GM23338 (cell line): ENCODE data around the gene TRIM31. TPM values are rescaled to one million over a fixed set of nuclear protein-coding genes. Genes with fewer than 3 reads are reported as not detected.

Experiments
- ATAC-seq: fragments of 200-7000 bp; cut with Tn5 transposase; 3 replicates; pipeline ENCODE4 v1.9.1; 2020
- DNase-seq: peaks from one replicate; pipeline ENCODE4 v3.0.0-alpha.2; 2015; ENCODE audit warnings: low spot score
- H2AFZ ChIP-seq: fragments of 200-600 bp; sonication (generic); 2 replicates; pipeline ENCODE4 v1.8.0; 2016; ENCODE audit warnings: antibody characterized with exemption, mild to moderate bottlenecking, moderate library complexity
- H3F3A ChIP-seq: fragments of 200-600 bp; sonication (generic); replicated peaks from 2 replicates; pipeline ENCODE4 v1.8.0; 2017; ENCODE audit warnings: antibody characterized with exemption, mixed run types, low read depth
- H3K27ac ChIP-seq: fragments of 200-600 bp; sonication (generic); 2 replicates; pipeline ENCODE4 v1.6.1; 2016; ENCODE audit warnings: low read depth
- H3K27me3 ChIP-seq: fragments of 200-600 bp; sonication (generic); 2 replicates; pipeline ENCODE4 v1.8.0; 2016; ENCODE audit warnings: mild to moderate bottlenecking, mixed run types, moderate library complexity; ENCODE audit not compliant: insufficient read depth
- H3K36me3 ChIP-seq: fragments of 200-600 bp; sonication (generic); 2 replicates; pipeline ENCODE4 v1.8.0; 2016; ENCODE audit warnings: mild to moderate bottlenecking; ENCODE audit not compliant: insufficient read depth
- H3K4me1 ChIP-seq: fragments of 200-600 bp; sonication (generic); 2 replicates; pipeline ENCODE4 v1.8.0; 2016; ENCODE audit warnings: mild to moderate bottlenecking, moderate library complexity; ENCODE audit not compliant: insufficient read depth
- H3K4me2 ChIP-seq: fragments of 200-600 bp; sonication (generic); 2 replicates; pipeline ENCODE4 v1.7.1; 2017; ENCODE audit warnings: mixed run types
- H3K4me3 ChIP-seq: fragments of 200-600 bp; sonication (generic); 2 replicates; pipeline ENCODE4 v1.6.1; 2016; ENCODE audit warnings: mixed run types
- H3K79me2 ChIP-seq: fragments of 200-600 bp; sonication (generic); replicated peaks from 2 replicates; pipeline ENCODE4 v1.8.0; 2017; ENCODE audit warnings: mild to moderate bottlenecking; ENCODE audit not compliant: insufficient read depth
- H3K9me2 ChIP-seq: fragments of 200-600 bp; sonication (generic); 2 replicates; pipeline ENCODE4 v1.8.0; 2017; ENCODE audit not compliant: insufficient read depth
- H4K20me1 ChIP-seq: fragments of 200-600 bp; sonication (generic); replicated peaks from 2 replicates; pipeline ENCODE4 v1.8.0; 2017; ENCODE audit warnings: mild to moderate bottlenecking; ENCODE audit not compliant: insufficient read depth
- H3K27ac Mint-ChIP-seq: 2 replicates; pipeline ENCODE4 v1.8.0; 2020; ENCODE audit warnings: inconsistent platforms, mild to moderate bottlenecking, moderate library complexity, mixed read lengths
- H3K27me3 Mint-ChIP-seq: 3 replicates; pipeline ENCODE4 v1.8.0; 2022; ENCODE audit warnings: low read depth, mild to moderate bottlenecking, moderate library complexity, mixed read lengths, inconsistent platforms; ENCODE audit not compliant: insufficient read depth, poor library complexity
- H3K36me3 Mint-ChIP-seq: 3 replicates; pipeline ENCODE4 v1.8.0; 2021; ENCODE audit warnings: low read depth, mild to moderate bottlenecking, inconsistent platforms, moderate library complexity, mixed read lengths
- H3K4me1 Mint-ChIP-seq: 3 replicates; pipeline ENCODE4 v1.8.0; 2020; ENCODE audit warnings: mild to moderate bottlenecking, inconsistent platforms, mixed read lengths
- H3K4me3 Mint-ChIP-seq: 3 replicates; pipeline ENCODE4 v1.8.0; 2021; ENCODE audit warnings: moderate library complexity, mild to moderate bottlenecking, inconsistent platforms, mixed read lengths
- H3K9me3 Mint-ChIP-seq: 3 replicates; pipeline ENCODE4 v1.8.0; 2020; ENCODE audit warnings: moderate library complexity, mild to moderate bottlenecking, inconsistent platforms, mixed read lengths
- CREB1 ChIP-seq: fragments of 250-450 bp; sonication (Bioruptor Pico); IDR thresholded peaks from 2 replicates; pipeline ENCODE4 v1.5.0; 2020; ENCODE audit warnings: low read depth, mild to moderate bottlenecking, moderate library complexity
- CTCF ChIP-seq, 2 experiments: fragments of 200-600 bp in 1 of 2; sonication (generic) in 1 of 2; conservative IDR thresholded peaks; 2 replicates each; pipeline versions ENCODE4 v1.5.1 to v1.6.1; 2016 to 2017; ENCODE audit warnings: antibody characterized with exemption in 2 of 2, low read depth in 2 of 2, mild to moderate bottlenecking in 2 of 2, moderate library complexity in 1 of 2
- ETS1 ChIP-seq: IDR thresholded peaks from 2 replicates; pipeline ENCODE4 v1.6.1; 2016; ENCODE audit warnings: antibody characterized with exemption
- EZH2 ChIP-seq: fragments of 200-600 bp; sonication (generic); IDR thresholded peaks from one replicate; pipeline ENCODE4 v1.8.0; 2017; ENCODE audit warnings: antibody characterized with exemption, mild to moderate bottlenecking, low read depth; ENCODE audit not compliant: unreplicated experiment
- EZH2phosphoT487 ChIP-seq: fragments of 200-600 bp; sonication (generic); IDR thresholded peaks from one replicate; pipeline ENCODE4 v1.8.1; 2018; ENCODE audit warnings: antibody characterized with exemption; ENCODE audit not compliant: unreplicated experiment
- JUNB ChIP-seq: IDR thresholded peaks from one replicate; pipeline ENCODE4 v1.6.1; 2016; ENCODE audit warnings: antibody characterized with exemption; ENCODE audit not compliant: unreplicated experiment
- NANOG ChIP-seq: IDR thresholded peaks from 2 replicates; pipeline ENCODE4 v1.6.1; 2016; ENCODE audit warnings: antibody characterized with exemption, borderline replicate concordance
- POLR2AphosphoS5 ChIP-seq: IDR thresholded peaks from 2 replicates; pipeline ENCODE4 v1.6.1; 2016; ENCODE audit warnings: antibody characterized with exemption, low read depth
- REST ChIP-seq: IDR thresholded peaks from one replicate; pipeline ENCODE4 v1.6.1; 2018; ENCODE audit warnings: antibody characterized with exemption; ENCODE audit not compliant: unreplicated experiment
- STAT1 ChIP-seq: IDR thresholded peaks from one replicate; pipeline ENCODE4 v1.6.1; 2016; ENCODE audit warnings: antibody characterized with exemption; ENCODE audit not compliant: unreplicated experiment
- ZNF114 ChIP-seq: fragments of 250-450 bp; sonication (Bioruptor Pico); IDR thresholded peaks from 2 replicates; pipeline ENCODE4 v1.5.0; 2020; ENCODE audit warnings: mild to moderate bottlenecking, moderate library complexity
- ZNF331 ChIP-seq: fragments of 250-450 bp; sonication (Bioruptor Pico); IDR thresholded peaks from 2 replicates; pipeline ENCODE4 v1.5.0; 2020; ENCODE audit warnings: low read depth, mild to moderate bottlenecking, moderate library complexity
- ZNF462 ChIP-seq: fragments of 250-450 bp; sonication (Bioruptor Pico); IDR thresholded peaks from 2 replicates; pipeline ENCODE4 v1.5.0; 2020; ENCODE audit warnings: mild to moderate bottlenecking, moderate library complexity
- polyA plus RNA-seq: library from polyadenylated mRNA; unstranded; fragments of >200 nt; fragmentation: Nextera tagmentation; extraction: Ambion mirVana; gene quantifications from 2 replicates; pipeline ENCODE4 v1.2.1, GENCODE V29; 2016
- total RNA-seq: library from RNA; depleted of rRNA; stranded (reverse); fragments of >200 nt; shearing (Covaris generic); gene quantifications from 2 replicates; pipeline ENCODE4 v1.2.3, GENCODE V29; 2014

The TRIM31 gene
- total and polyA plus RNA-seq, 2 experiments from 2014 or later = 0.26 TPM; not detected in 1

GRCh38 chr6:30154061-30154460 is 41.2 kb upstream of the TRIM31 start:
- 0 out of 2 replicates have a peak, but pooled peaks cover 11% of the 10 kb centered on the region for H3K27me3 ChIP-seq
- no peak overlapping the region for H3K4me2 ChIP-seq
- Mint-ChIP-seq H3K27ac (no peak overlapping the region), H3K9me3 (no peaks in the 10 kb centered on the region), H3K4me3 (no peak overlapping the region), H3K4me1 (no peaks in the 10 kb centered on the region), H3K36me3 (no peaks in the 10 kb centered on the region), H3K27me3 (peaks cover 6% of the 10 kb centered on the region)
- ATAC-seq (no peak), DNase-seq (no peak)
- H2AFZ ChIP-seq = no peak overlapping the region
- H3K27ac ChIP-seq = no peak overlapping the region
- H3K4me3 ChIP-seq = no peak overlapping the region
- no peaks in the 10 kb centered on the region for H3K9me2 ChIP-seq
- H3K79me2 ChIP-seq = no peaks in the 10 kb centered on the region
- H3K36me3 ChIP-seq = no peaks in the 10 kb centered on the region
- TF ChIP-seq STAT1 (no peak), EZH2 (no peak), NANOG (no peak), CTCF (conservative IDR thresholded peaks at IDR 0.05; ENCODE audit: low read depth in 2 of 2) (no peak), JUNB (no peak), ETS1 (no peak), POLR2AphosphoS5 (no peak), ZNF462 (CRISPR knock-in tag) (no peak), REST (no peak), ZNF331 (CRISPR knock-in tag) (no peak), ZNF114 (no peak), EZH2phosphoT487 (no peak), CREB1 (no peak)
- H4K20me1 ChIP-seq = no peaks in the 10 kb centered on the region
- H3F3A ChIP-seq = no peaks in the 10 kb centered on the region
- H3K4me1 ChIP-seq = no peaks in the 10 kb centered on the region
